IMR-90 (cell line): ENCODE data around the gene MFAP3. TPM values are rescaled to one million over a fixed set of nuclear protein-coding genes. Genes with fewer than 3 reads are reported as not detected.

Experiments used
- ATAC-seq: fragments of 200-7000 bp; cut with Tn5 transposase; 2 replicates; pipeline ENCODE4 v1.9.1; 2020; ENCODE audit warnings: low read depth, mild to moderate bottlenecking, moderate library complexity
- BruUV-seq: library from RNA; stranded (reverse); fragments of 400-500 nt; replicated peaks from 2 replicates; lab custom pipeline; 2021; lab: Mats Ljungman, UMichigan
- CTCF ChIA-PET: fragments of 300-600 bp; formaldehyde crosslinking; extraction: SDS; loops from one replicate; lab custom pipeline; 2021; ENCODE audit warnings: antibody characterized with exemption; lab: Yijun Ruan, JAX
- POLR2A ChIA-PET: fragments of 300-600 bp; sonication (Branson Sonifier 250); formaldehyde crosslinking; loops from one replicate; lab custom pipeline; 2022; ENCODE audit warnings: antibody characterized with exemption; ENCODE audit not compliant: unreplicated experiment; lab: Charles Lee
- DNase-seq: peaks from one replicate; pipeline ENCODE4 v3.0.0; 2013
- H2AFZ ChIP-seq: replicated peaks from 2 replicates; pipeline ENCODE3; 2013; ENCODE audit warnings: low read length, mild to moderate bottlenecking; ENCODE audit not compliant: poor library complexity
- H2AK5ac ChIP-seq: 2 replicates; pipeline ENCODE4 v1.6.1; 2013; ENCODE audit warnings: low read depth, low read length, inconsistent platforms
- H2AK9ac ChIP-seq: replicated peaks from 2 replicates; pipeline ENCODE3; 2013; ENCODE audit warnings: mild to moderate bottlenecking, low read depth, low read length, moderate library complexity; ENCODE audit not compliant: poor library complexity
- H2BK120ac ChIP-seq: 2 replicates; pipeline ENCODE4 v1.6.1; 2013; ENCODE audit warnings: low read depth, low read length, inconsistent platforms
- H2BK15ac ChIP-seq: 3 replicates; pipeline ENCODE4 v1.6.1; 2013; ENCODE audit warnings: low read depth, low read length, inconsistent platforms
- H2BK20ac ChIP-seq: 2 replicates; pipeline ENCODE4 v1.6.1; 2013; ENCODE audit warnings: low read depth, mild to moderate bottlenecking, inconsistent platforms, low read length, moderate library complexity
- H2BK5ac ChIP-seq: 2 replicates; pipeline ENCODE4 v1.6.1; 2013; ENCODE audit warnings: mild to moderate bottlenecking, low read depth, low read length, inconsistent platforms; ENCODE audit not compliant: poor library complexity, severe bottlenecking
- H3K14ac ChIP-seq: replicated peaks from 2 replicates; pipeline ENCODE4 v1.6.1; 2013; ENCODE audit warnings: low read depth, low read length, inconsistent platforms
- H3K18ac ChIP-seq: 2 replicates; pipeline ENCODE4 v1.6.1; 2013; ENCODE audit warnings: low read depth, low read length, control low read depth
- H3K23ac ChIP-seq: 2 replicates; pipeline ENCODE4 v1.6.1; 2013; ENCODE audit warnings: low read depth, low read length, inconsistent platforms
- H3K27ac ChIP-seq: 2 replicates; pipeline ENCODE4 v1.5.1; 2013; ENCODE audit warnings: mild to moderate bottlenecking, control low read depth, low read length; ENCODE audit not compliant: insufficient read depth
- H3K27me3 ChIP-seq: 2 replicates; pipeline ENCODE4 v1.6.1; 2013; ENCODE audit warnings: low read length; ENCODE audit not compliant: control insufficient read depth, insufficient read depth
- H3K36me3 ChIP-seq: 2 replicates; pipeline ENCODE4 v1.6.1; 2013; ENCODE audit warnings: low read length, mixed read lengths; ENCODE audit not compliant: control insufficient read depth, insufficient read depth
- H3K4ac ChIP-seq: 2 replicates; pipeline ENCODE4 v1.6.1; 2013; ENCODE audit warnings: low read depth, low read length, inconsistent platforms
- H3K4me1 ChIP-seq: 2 replicates; pipeline ENCODE4 v1.6.1; 2013; ENCODE audit warnings: low read length, mixed read lengths; ENCODE audit not compliant: control insufficient read depth, insufficient read depth
- H3K4me2 ChIP-seq: 2 replicates; pipeline ENCODE4 v1.6.1; 2013; ENCODE audit warnings: low read depth, mild to moderate bottlenecking, control low read depth, low read length, moderate library complexity
- H3K4me3 ChIP-seq: 2 replicates; pipeline ENCODE4 v1.5.1; 2013; ENCODE audit warnings: low read depth, mild to moderate bottlenecking, control low read depth, low read length, moderate library complexity; ENCODE audit not compliant: insufficient read depth
- H3K56ac ChIP-seq: 2 replicates; pipeline ENCODE4 v1.6.1; 2013; ENCODE audit warnings: low read length, inconsistent platforms; ENCODE audit not compliant: insufficient read depth; ENCODE audit errors: extremely low read depth
- H3K79me1 ChIP-seq, 2 experiments: 2 replicates each; pipeline ENCODE4 v1.6.1; 2013; ENCODE audit warnings: low read length in 2 of 2, inconsistent platforms in 1 of 2, low read depth in 1 of 2
- H3K9ac ChIP-seq: 2 replicates; pipeline ENCODE4 v1.6.1; 2013; ENCODE audit warnings: low read depth, low read length, control low read depth
- H3K9me1 ChIP-seq: 2 replicates; pipeline ENCODE4 v1.6.1; 2013; ENCODE audit warnings: low read length, inconsistent platforms; ENCODE audit not compliant: insufficient read depth
- H3K9me3 ChIP-seq: 2 replicates; pipeline ENCODE4 v1.6.1; 2013; ENCODE audit warnings: low read length; ENCODE audit not compliant: control insufficient read depth, insufficient read depth
- H4K20me1 ChIP-seq: 2 replicates; pipeline ENCODE4 v1.6.1; 2013; ENCODE audit warnings: low read length, inconsistent platforms; ENCODE audit not compliant: insufficient read depth
- H4K5ac ChIP-seq: 2 replicates; pipeline ENCODE4 v1.6.1; 2013; ENCODE audit warnings: mild to moderate bottlenecking, low read depth, low read length, control low read depth
- H4K8ac ChIP-seq, 2 experiments: 2 replicates each; pipeline ENCODE4 v1.6.1; 2013; ENCODE audit warnings: low read depth in 2 of 2, low read length in 2 of 2, control low read depth in 1 of 2, inconsistent platforms in 1 of 2
- H4K91ac ChIP-seq: 2 replicates; pipeline ENCODE4 v1.6.1; 2013; ENCODE audit warnings: low read depth, low read length, inconsistent platforms; ENCODE audit not compliant: insufficient read depth
- CHD1 ChIP-seq: IDR thresholded peaks from 2 replicates; pipeline ENCODE4 v1.6.1; 2012; ENCODE audit warnings: low read depth, low read length, improper control_type of control experiment
- FOS ChIP-seq: fragments of 150-350 bp; IDR thresholded peaks from 2 replicates; pipeline ENCODE4 v1.6.1; 2016; ENCODE audit warnings: low read depth, low read length
- MAZ ChIP-seq: IDR thresholded peaks from 2 replicates; pipeline ENCODE4 v1.6.1; 2012; ENCODE audit warnings: low read depth, mild to moderate bottlenecking, low read length, improper control_type of control experiment, moderate library complexity, borderline replicate concordance
- NFE2L2 ChIP-seq: fragments of 150-350 bp; IDR thresholded peaks from 2 replicates; pipeline ENCODE4 v1.6.1; 2016; ENCODE audit warnings: low read depth, mild to moderate bottlenecking, low read length
- SMC3 ChIP-seq: fragments of 150-350 bp; IDR thresholded peaks from 2 replicates; pipeline ENCODE4 v1.6.1; 2016; ENCODE audit warnings: low read depth, mild to moderate bottlenecking, antibody characterized with exemption, low read length, moderate library complexity
- dilution Hi-C: fragments of 300-500 bp; cut with HindIII; formaldehyde crosslinking; loops from one replicate; pipeline ENCODE4 v1.14.3; 2018; ENCODE audit warnings: low sequenced_read_pairs; ENCODE audit not compliant: unreplicated experiment
- in situ Hi-C: fragments of 300-500 bp; cut with MboI; formaldehyde crosslinking; loops from 3 replicates; pipeline ENCODE4 v1.14.3; 2019; ENCODE audit warnings: low sequenced_read_pairs, inconsistent platforms, mixed read lengths
- intact Hi-C: fragments of 100-400 bp; cut with micrococcal nuclease; formaldehyde crosslinking; loops from 2 replicates; pipeline ENCODE4 v1.10.0; 2022
- polyA plus RNA-seq, 3 experiments: library from polyadenylated mRNA; depleted of rRNA; stranded (reverse); fragments of >200 nt; gene quantifications; 2 replicates each; pipeline ENCODE4 v1.2.3, GENCODE V29; 2012; ENCODE audit warnings: low replicate concordance in 1 of 3
- total RNA-seq: library from RNA; depleted of rRNA; stranded (reverse); fragments of >200 nt; gene quantifications from 2 replicates; pipeline ENCODE4 v1.2.3, GENCODE V29; 2012
- TF ChIP-seq, protein P1 (sequence below): conservative IDR thresholded peaks from 2 replicates; pipeline ENCODE4 v1.5.1; 2012; ENCODE audit warnings: mild to moderate bottlenecking, low read depth, low read length, improper control_type of control experiment
- TF ChIP-seq, protein P2 (sequence below): fragments of 150-350 bp; IDR thresholded peaks from 2 replicates; pipeline ENCODE4 v1.6.1; 2016; ENCODE audit warnings: low read depth, mild to moderate bottlenecking, low read length, moderate library complexity, borderline replicate concordance
- TF ChIP-seq, protein P3 (sequence below): fragments of 150-350 bp; IDR thresholded peaks from 2 replicates; pipeline ENCODE4 v1.6.1; 2017; ENCODE audit warnings: mild to moderate bottlenecking, antibody characterized with exemption, low read length, low read depth

Gene MFAP3
- total and polyA plus RNA-seq, 2 of the 4 experiments (the other 2 are of a cell fraction), result 15.2 to 67.0 TPM

DNA sequence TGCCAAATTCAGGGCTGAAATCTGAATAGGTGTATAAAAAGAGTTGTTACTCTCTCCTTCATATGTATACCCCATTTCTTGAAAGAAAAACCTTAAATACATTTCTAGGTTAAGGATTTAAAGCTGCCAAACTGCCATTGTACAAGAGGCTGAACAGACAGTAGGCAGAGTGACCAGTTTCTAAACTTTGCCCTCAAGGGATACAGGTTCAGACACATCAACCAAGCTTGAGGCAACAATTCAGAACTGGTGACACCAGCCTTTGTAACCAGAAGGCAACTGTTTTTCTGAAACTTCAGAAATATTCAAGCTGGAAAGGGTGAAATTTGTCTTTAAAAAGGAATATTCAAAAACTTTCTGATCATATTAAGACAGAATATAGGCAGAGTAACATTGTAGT, 47.6 kb upstream of the MFAP3 start:
- H3K23ac ChIP-seq, result no peak overlapping the region
- in situ Hi-C loops, result no loop called here
- no peak overlapping the region for H4K91ac ChIP-seq
- H2AFZ ChIP-seq, result no peak overlapping the region
- H2BK15ac ChIP-seq, result no peak overlapping the region
- H3K9me3 ChIP-seq, result no peaks in the 10 kb centered on the region
- H3K14ac ChIP-seq, result no peak overlapping the region
- intact Hi-C loops, result no loop called here
- no peak overlapping the region for H2BK5ac ChIP-seq
- H3K18ac ChIP-seq, result no peak overlapping the region
- no peaks in the 10 kb centered on the region for H3K79me1 ChIP-seq
- H3K4me2 ChIP-seq, result no peak overlapping the region
- ChIA-PET CTCF (interaction anchor here (0.5 kb wide), 1 partner anchor 441 kb away, joined by 5 read pairs; no protein-coding TSS in a partner anchor), POLR2A (no interaction called here)
- no peak overlapping the region for H4K5ac ChIP-seq
- H3K27ac ChIP-seq, result no peak overlapping the region
- no peak overlapping the region for H3K4ac ChIP-seq
- H3K36me3 ChIP-seq, result peaks cover 2% of the 10 kb centered on the region; the same call in 1 of the 2 replicates
- no peak for DNase-seq
- no peaks in the 10 kb centered on the region for H3K27me3 ChIP-seq
- dilution Hi-C loops, result no loop called here
- H3K4me3 ChIP-seq, result no peak overlapping the region
- H3K9me1 ChIP-seq, result no peaks in the 10 kb centered on the region; the same call in 1 of the 2 replicates
- H4K20me1 ChIP-seq, result no peaks in the 10 kb centered on the region
- H2AK9ac ChIP-seq, result no peak overlapping the region
- no peak overlapping the region for H2BK20ac ChIP-seq
- no peak overlapping the region for H3K56ac ChIP-seq
- no peak overlapping the region for H3K9ac ChIP-seq
- H2AK5ac ChIP-seq, result no peak overlapping the region
- no peak overlapping the region for H4K8ac ChIP-seq
- no peak overlapping the region for H2BK120ac ChIP-seq
- BruUV-seq, result no TSS peak
- TF ChIP-seq, protein P1, sequence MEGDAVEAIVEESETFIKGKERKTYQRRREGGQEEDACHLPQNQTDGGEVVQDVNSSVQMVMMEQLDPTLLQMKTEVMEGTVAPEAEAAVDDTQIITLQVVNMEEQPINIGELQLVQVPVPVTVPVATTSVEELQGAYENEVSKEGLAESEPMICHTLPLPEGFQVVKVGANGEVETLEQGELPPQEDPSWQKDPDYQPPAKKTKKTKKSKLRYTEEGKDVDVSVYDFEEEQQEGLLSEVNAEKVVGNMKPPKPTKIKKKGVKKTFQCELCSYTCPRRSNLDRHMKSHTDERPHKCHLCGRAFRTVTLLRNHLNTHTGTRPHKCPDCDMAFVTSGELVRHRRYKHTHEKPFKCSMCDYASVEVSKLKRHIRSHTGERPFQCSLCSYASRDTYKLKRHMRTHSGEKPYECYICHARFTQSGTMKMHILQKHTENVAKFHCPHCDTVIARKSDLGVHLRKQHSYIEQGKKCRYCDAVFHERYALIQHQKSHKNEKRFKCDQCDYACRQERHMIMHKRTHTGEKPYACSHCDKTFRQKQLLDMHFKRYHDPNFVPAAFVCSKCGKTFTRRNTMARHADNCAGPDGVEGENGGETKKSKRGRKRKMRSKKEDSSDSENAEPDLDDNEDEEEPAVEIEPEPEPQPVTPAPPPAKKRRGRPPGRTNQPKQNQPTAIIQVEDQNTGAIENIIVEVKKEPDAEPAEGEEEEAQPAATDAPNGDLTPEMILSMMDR, result no peak
- TF ChIP-seq SMC3 (no peak), MAZ (no peak), CHD1 (no peak), FOS (no peak), NFE2L2 (no peak)
- TF ChIP-seq, protein P2, sequence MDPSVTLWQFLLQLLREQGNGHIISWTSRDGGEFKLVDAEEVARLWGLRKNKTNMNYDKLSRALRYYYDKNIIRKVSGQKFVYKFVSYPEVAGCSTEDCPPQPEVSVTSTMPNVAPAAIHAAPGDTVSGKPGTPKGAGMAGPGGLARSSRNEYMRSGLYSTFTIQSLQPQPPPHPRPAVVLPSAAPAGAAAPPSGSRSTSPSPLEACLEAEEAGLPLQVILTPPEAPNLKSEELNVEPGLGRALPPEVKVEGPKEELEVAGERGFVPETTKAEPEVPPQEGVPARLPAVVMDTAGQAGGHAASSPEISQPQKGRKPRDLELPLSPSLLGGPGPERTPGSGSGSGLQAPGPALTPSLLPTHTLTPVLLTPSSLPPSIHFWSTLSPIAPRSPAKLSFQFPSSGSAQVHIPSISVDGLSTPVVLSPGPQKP, result no peak
- TF ChIP-seq, protein P3, sequence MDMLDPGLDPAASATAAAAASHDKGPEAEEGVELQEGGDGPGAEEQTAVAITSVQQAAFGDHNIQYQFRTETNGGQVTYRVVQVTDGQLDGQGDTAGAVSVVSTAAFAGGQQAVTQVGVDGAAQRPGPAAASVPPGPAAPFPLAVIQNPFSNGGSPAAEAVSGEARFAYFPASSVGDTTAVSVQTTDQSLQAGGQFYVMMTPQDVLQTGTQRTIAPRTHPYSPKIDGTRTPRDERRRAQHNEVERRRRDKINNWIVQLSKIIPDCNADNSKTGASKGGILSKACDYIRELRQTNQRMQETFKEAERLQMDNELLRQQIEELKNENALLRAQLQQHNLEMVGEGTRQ, result no peak
- ATAC-seq, result no peak
- no peaks in the 10 kb centered on the region for H3K4me1 ChIP-seq
